Measurements from ENCODE around the gene GLS2.
A peak's percentile ranks its signal among the peaks of the same experiment; 100 is the strongest.
"Not testable (repeated sequence)": the region's sequence is repeated elsewhere in the genome, so short reads cannot be mapped to it uniquely, and the experiment has no call there.

The GLS2 gene

DNA sequence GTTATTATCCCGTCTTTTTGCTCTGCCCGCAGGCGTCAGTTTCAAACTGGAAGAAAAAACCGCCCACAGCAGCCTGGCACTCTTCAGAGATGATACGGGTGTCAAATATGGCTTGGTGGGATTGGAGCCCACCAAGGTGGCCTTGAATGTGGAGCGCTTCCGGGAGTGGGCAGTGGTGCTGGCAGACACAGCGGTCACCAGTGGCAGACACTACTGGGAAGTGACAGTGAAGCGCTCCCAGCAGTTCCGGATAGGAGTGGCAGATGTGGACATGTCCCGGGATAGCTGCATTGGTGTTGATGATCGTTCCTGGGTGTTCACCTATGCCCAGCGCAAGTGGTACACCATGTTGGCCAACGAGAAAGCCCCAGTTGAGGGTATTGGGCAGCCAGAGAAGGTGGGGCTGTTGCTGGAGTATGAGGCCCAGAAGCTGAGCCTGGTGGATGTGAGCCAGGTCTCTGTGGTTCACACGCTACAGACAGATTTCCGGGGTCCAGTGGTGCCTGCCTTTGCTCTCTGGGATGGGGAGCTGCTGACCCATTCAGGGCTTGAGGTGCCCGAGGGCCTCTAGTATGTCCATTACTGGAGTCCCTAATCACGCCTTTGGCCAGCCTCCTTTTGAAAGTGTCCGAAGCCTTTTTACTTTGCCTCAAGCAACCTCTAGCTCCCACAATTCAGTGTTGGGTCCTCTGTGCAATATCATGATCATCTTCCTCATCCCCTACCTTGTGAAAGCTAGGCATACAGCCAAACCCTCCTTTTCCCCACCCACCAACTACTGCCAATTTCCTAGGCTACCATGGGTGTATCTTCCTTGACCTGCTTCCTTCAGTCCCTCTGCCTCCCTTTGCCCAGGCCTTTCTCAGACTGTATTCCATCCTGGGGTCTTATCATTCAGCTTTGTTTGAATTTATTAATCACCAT lies 18.7 kb downstream of the GLS2 start:
- peaks cover 11% of the 10 kb centered on the region for H3K36me3 Mint-ChIP-seq
- peak overlapping the region; percentile 99 for H3K27ac Mint-ChIP-seq
- no peaks in the 10 kb centered on the region for H3K9me3 Mint-ChIP-seq
- H3K27me3 Mint-ChIP-seq = no peaks in the 10 kb centered on the region
- peaks cover 35% of the 10 kb centered on the region for H3K4me1 Mint-ChIP-seq
- H3K4me3 Mint-ChIP-seq = peak overlapping the region; percentile 98

GRCh38 chr12:56468216-56469006 lies 19.6 kb downstream of the GLS2 start, which contains the start of gene SPRYD4:
TSS of gene SPRYD4 (plus strand) at chr12:56468578. CDS start at chr12:56468592, 14 bp downstream.
- peaks cover 8% of the 10 kb centered on the region for H3K36me3 Mint-ChIP-seq
- no peaks in the 10 kb centered on the region for H3K27me3 Mint-ChIP-seq
- H3K4me1 Mint-ChIP-seq = peaks cover 30% of the 10 kb centered on the region
- peak within 1 kb of the TSS; percentile 99 for H3K27ac Mint-ChIP-seq
- H3K9me3 Mint-ChIP-seq = no peaks in the 10 kb centered on the region
- H3K4me3 Mint-ChIP-seq = peak within 1 kb of the TSS; percentile 98

GRCh38 chr12:56462565-56462964 lies 25.4 kb downstream of the GLS2 start:
- H3K36me3 Mint-ChIP-seq = no peaks in the 10 kb centered on the region
- no peaks in the 10 kb centered on the region for H3K27me3 Mint-ChIP-seq
- H3K4me1 Mint-ChIP-seq = peaks cover 4% of the 10 kb centered on the region
- H3K9me3 Mint-ChIP-seq = no peaks in the 10 kb centered on the region
- no peak overlapping the region for H3K4me3 Mint-ChIP-seq
- H3K27ac Mint-ChIP-seq = no peak overlapping the region

GRCh38 chr12:56461235-56462159 lies 26.5 kb downstream of the GLS2 start:
- no peaks in the 10 kb centered on the region for H3K4me1 Mint-ChIP-seq
- no peak overlapping the region for H3K27ac Mint-ChIP-seq
- H3K27me3 Mint-ChIP-seq = no peaks in the 10 kb centered on the region
- H3K36me3 Mint-ChIP-seq = no peaks in the 10 kb centered on the region
- no peak overlapping the region for H3K4me3 Mint-ChIP-seq
- no peaks in the 10 kb centered on the region for H3K9me3 Mint-ChIP-seq

- Mint-ChIP-seq H3K36me3 (no peaks in the 10 kb centered on the region), H3K27me3 (no peaks in the 10 kb centered on the region), H3K27ac (no peak overlapping the region), H3K9me3 (no peaks in the 10 kb centered on the region), H3K4me3 (no peak overlapping the region), H3K4me1 (no peaks in the 10 kb centered on the region)
These were observed 30.1 kb downstream of the GLS2 start for GRCh38 chr12:56457817-56458216.

DNA sequence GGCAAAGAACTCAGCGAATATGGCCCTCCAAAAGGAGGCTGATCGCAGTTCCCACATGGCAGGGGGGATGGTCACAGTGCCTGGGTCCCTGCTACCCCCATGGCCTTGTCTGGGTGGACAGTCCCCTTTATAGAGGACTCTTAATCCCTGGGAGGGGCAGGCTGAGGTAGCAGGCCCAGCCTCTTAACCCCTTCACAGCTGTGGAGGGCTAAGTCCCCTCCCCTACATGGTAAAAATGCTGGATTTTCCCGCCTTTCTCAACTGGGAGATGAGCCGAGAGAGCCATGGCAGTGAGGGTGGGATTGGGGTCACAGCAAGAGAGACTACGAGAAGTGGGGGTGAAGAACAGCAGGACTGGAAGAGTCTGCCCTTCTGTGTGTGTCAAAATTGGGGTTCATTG lies 33.4 kb downstream of the GLS2 start, which contains the start of gene MIP:
MIP (minus strand) TSS at position 101 of the 400 bp plus-strand sequence; CDS start at position 57, 44 bp downstream.
- Mint-ChIP-seq H3K27ac (no peak within 1 kb of the TSS), H3K27me3 (no peaks in the 10 kb centered on the region), H3K9me3 (no peaks in the 10 kb centered on the region), H3K4me1 (peaks cover 9% of the 10 kb centered on the region), H3K36me3 (no peaks in the 10 kb centered on the region), H3K4me3 (no peak within 1 kb of the TSS)

DNA sequence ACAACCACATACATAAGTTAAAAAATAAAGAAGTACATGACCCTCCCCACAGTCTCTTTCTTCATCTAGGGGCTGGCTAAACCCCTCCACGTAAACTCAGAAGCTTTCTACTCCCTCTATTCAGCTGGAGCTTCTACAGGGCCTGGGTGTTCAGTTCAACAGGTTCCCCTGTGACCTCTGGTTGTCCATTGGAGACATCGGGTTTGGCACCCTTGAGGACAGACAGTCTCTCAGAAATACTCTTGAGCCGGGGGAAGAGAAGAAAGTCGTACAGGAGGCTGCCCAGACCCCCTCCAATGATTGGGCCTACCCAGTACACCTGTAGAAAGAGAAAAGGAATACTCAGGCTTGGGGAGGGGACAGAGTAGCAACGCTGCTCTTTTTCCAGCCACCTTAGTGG lies 36.8 kb downstream of the GLS2 start:
- no peak overlapping the region for H3K4me3 Mint-ChIP-seq

GRCh38 chr12:56450241-56450640 lies 37.7 kb downstream of the GLS2 start:
- Mint-ChIP-seq H3K36me3 (no peaks in the 10 kb centered on the region), H3K27ac (no peak overlapping the region), H3K9me3 (no peaks in the 10 kb centered on the region), H3K4me1 (peaks cover 19% of the 10 kb centered on the region), H3K27me3 (no peaks in the 10 kb centered on the region), H3K4me3 (peak overlapping the region; percentile 94)

More for the DNA sequence above, 36.8 kb downstream of the GLS2 start:
- H3K36me3 Mint-ChIP-seq = no peaks in the 10 kb centered on the region
- peaks cover 19% of the 10 kb centered on the region for H3K4me1 Mint-ChIP-seq
- H3K9me3 Mint-ChIP-seq = no peaks in the 10 kb centered on the region
- no peak overlapping the region for H3K27ac Mint-ChIP-seq
- H3K27me3 Mint-ChIP-seq = no peaks in the 10 kb centered on the region

DNA sequence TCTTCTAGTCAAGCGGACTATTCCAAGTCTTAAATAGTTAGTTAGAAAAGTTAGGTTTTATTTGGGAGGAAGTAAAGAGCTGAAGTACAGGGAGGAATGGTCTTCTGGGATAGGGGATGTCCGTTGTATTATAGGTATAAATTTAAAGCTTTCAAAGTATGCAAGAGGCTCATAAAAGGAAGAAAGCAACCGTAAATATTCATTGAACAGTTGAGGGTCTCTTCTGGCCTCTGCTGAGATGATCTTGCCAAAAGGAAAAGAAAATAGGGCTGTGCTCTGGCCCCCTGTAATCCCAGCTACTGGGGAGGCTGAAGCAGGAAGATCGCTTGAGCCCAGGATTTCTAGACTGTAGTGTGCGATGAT lies 38.4 kb downstream of the GLS2 start:
- no peaks in the 10 kb centered on the region for H3K9me3 Mint-ChIP-seq
- H3K27me3 Mint-ChIP-seq = no peaks in the 10 kb centered on the region
- no peaks in the 10 kb centered on the region for H3K36me3 Mint-ChIP-seq
- peak overlapping the region; percentile 94 for H3K4me3 Mint-ChIP-seq
- peaks cover 19% of the 10 kb centered on the region for H3K4me1 Mint-ChIP-seq
- peak overlapping the region; percentile 94 for H3K27ac Mint-ChIP-seq

DNA sequence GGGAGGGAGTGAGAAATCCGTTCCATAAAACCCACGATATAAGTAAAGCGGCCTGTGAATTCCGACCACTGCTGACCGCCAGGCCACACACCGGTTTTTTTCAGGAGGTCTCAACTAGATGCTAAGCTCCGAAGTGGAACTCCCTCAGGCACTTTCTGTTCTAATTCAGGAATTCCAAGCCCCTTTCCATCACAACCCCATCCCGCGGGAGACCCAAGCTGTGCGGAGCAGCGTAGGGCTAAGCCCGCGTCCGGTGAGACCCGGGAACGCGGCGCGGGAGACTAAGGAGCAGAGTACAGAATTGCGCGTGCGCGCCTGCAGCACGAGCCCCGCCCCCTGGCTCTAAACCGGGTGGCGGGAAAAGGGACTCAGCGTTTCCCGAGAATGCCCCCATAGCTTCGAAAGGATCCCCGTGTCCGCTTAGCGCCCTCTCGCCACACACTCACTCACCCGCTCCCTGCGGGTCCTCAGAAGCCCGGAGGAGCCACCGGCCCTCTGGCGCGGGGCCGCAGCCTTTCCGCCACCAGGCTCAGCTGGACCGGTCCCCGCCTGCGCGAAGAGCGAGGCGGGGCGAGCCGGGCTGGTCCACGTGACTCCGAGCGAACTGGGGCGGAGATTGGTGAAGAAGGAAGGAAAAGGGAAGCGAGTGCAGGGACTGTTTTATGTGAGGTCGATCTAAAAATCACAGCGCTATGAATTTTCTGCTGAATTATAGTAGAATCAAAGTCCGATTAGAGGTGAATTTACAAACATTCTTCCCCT lies 38.9 kb downstream of the GLS2 start, which contains the start of gene TIMELESS:
TIMELESS (minus strand) TSS at position 567 of the 762 bp plus-strand sequence. CDS start 15,256 bp downstream, outside the sequence.
- H3K4me1 Mint-ChIP-seq = peaks cover 19% of the 10 kb centered on the region
- H3K4me3 Mint-ChIP-seq = peak within 1 kb of the TSS; percentile 94
- H3K27me3 Mint-ChIP-seq = no peaks in the 10 kb centered on the region
- no peaks in the 10 kb centered on the region for H3K9me3 Mint-ChIP-seq
- H3K27ac Mint-ChIP-seq = peak within 1 kb of the TSS; percentile 94
- H3K36me3 Mint-ChIP-seq = peaks cover 2% of the 10 kb centered on the region

DNA sequence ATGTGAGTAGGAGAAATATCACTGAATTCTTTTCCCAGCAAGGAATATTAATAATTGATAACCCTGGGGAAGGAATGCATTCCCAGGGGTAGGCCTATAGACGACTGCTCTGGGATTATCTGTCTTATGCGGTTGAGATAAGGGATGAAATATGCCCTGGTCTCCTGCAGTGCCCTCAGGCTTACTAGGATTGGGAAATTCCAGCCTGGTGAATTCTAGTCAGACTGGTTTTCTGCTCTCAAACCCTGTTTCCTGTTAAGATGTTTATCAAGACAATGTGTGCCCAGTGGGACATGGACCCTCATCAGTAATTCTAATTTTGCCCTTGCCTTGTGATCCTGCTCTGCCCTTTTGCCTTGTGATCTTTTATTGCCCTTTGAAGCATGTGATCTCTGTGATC lies 44.8 kb downstream of the GLS2 start:
- not testable (repeated sequence) for H3K27me3 Mint-ChIP-seq, H3K4me1 Mint-ChIP-seq, H3K36me3 Mint-ChIP-seq, H3K27ac Mint-ChIP-seq, H3K4me3 Mint-ChIP-seq, H3K9me3 Mint-ChIP-seq

GRCh38 chr12:56437430-56438176 lies 50.4 kb downstream of the GLS2 start:
- Mint-ChIP-seq H3K4me3 (no peak overlapping the region), H3K36me3 (no peaks in the 10 kb centered on the region), H3K9me3 (no peaks in the 10 kb centered on the region), H3K4me1 (no peaks in the 10 kb centered on the region), H3K27ac (no peak overlapping the region), H3K27me3 (no peaks in the 10 kb centered on the region)

- Mint-ChIP-seq H3K27me3 (no peaks in the 10 kb centered on the region), H3K4me1 (no peaks in the 10 kb centered on the region), H3K36me3 (peaks cover 4% of the 10 kb centered on the region)
These were observed 53.1 kb downstream of the GLS2 start for GRCh38 chr12:56434828-56435227.

GRCh38 chr12:56431850-56432249 lies 56.1 kb downstream of the GLS2 start:
- H3K9me3 Mint-ChIP-seq = no peaks in the 10 kb centered on the region
- H3K27me3 Mint-ChIP-seq = no peaks in the 10 kb centered on the region
- H3K27ac Mint-ChIP-seq = no peak overlapping the region
- no peak overlapping the region for H3K4me3 Mint-ChIP-seq
- H3K4me1 Mint-ChIP-seq = no peaks in the 10 kb centered on the region
- H3K36me3 Mint-ChIP-seq = peaks cover 6% of the 10 kb centered on the region

More at GRCh38 chr12:56434828-56435227, 53.1 kb downstream of the GLS2 start:
- no peak overlapping the region for H3K4me3 Mint-ChIP-seq
- H3K9me3 Mint-ChIP-seq = no peaks in the 10 kb centered on the region
- no peak overlapping the region for H3K27ac Mint-ChIP-seq
